HTERT RPE-1 (cell line): ENCODE measurements around the gene DNAH9.

Source experiments
- in situ Hi-C: fragments of 300-500 bp; cut with MboI; formaldehyde crosslinking; loops from 4 replicates; pipeline ENCODE4 v1.14.3; 2020; ENCODE audit warnings: low sequenced_read_pairs

The DNAH9 gene

GRCh38 chr17:11598274-11599221 lies at the start of gene DNAH9:
Gene DNAH9 (plus strand): TSS chr17:11598470. CDS start chr17:11598499, 29 bp downstream.
- in situ Hi-C loops: no loop called here

- in situ Hi-C loops: no loop called here
Measured at GRCh38 chr17:11550431-11550830, 47.8 kb upstream of the DNAH9 start.

- in situ Hi-C loops: no loop called here
Measured at GRCh38 chr17:11551442-11551841, 46.8 kb upstream of the DNAH9 start.

- in situ Hi-C loops: no loop called here
Measured at GRCh38 chr17:11553135-11553534, 45.1 kb upstream of the DNAH9 start.

GRCh38 chr17:11554042-11554441 lies 44.2 kb upstream of the DNAH9 start:
- in situ Hi-C loops: no loop called here

- in situ Hi-C loops: no loop called here
Measured at GRCh38 chr17:11554542-11554941, 43.7 kb upstream of the DNAH9 start.

- in situ Hi-C loops: no loop called here
Measured at GRCh38 chr17:11555530-11555929, 42.7 kb upstream of the DNAH9 start.

- in situ Hi-C loops: no loop called here
Measured at GRCh38 chr17:11557727-11558452, 40.4 kb upstream of the DNAH9 start.

GRCh38 chr17:11558681-11559234 lies 39.5 kb upstream of the DNAH9 start:
- in situ Hi-C loops: no loop called here

GRCh38 chr17:11559601-11560000 lies 38.7 kb upstream of the DNAH9 start:
- in situ Hi-C loops: no loop called here

- in situ Hi-C loops: no loop called here
Measured at GRCh38 chr17:11561281-11561680, 37.0 kb upstream of the DNAH9 start.

GRCh38 chr17:11561702-11562101 lies 36.6 kb upstream of the DNAH9 start:
- in situ Hi-C loops: no loop called here

- in situ Hi-C loops: no loop called here
Measured at GRCh38 chr17:11564589-11565380, 33.5 kb upstream of the DNAH9 start.

- in situ Hi-C loops: no loop called here
Measured at GRCh38 chr17:11565591-11565990, 32.7 kb upstream of the DNAH9 start.

GRCh38 chr17:11578998-11579397 lies 19.3 kb upstream of the DNAH9 start:
- in situ Hi-C loops: no loop called here

GRCh38 chr17:11580677-11581076 lies 17.6 kb upstream of the DNAH9 start:
- in situ Hi-C loops: no loop called here

GRCh38 chr17:11582217-11582616 lies 16.1 kb upstream of the DNAH9 start:
- in situ Hi-C loops: no loop called here

- in situ Hi-C loops: no loop called here
Measured at GRCh38 chr17:11583306-11583992, 14.8 kb upstream of the DNAH9 start.

- in situ Hi-C loops: no loop called here
Measured at GRCh38 chr17:11589716-11590115, 8.6 kb upstream of the DNAH9 start.

GRCh38 chr17:11601661-11602060 lies 3.4 kb downstream of the DNAH9 start:
- in situ Hi-C loops: no loop called here
